Neural cell (in vitro differentiated cells): ENCODE results near the gene TRUB1.

Source experiments
- EP300 ChIP-seq: fragments of 450-650 bp; conservative IDR thresholded peaks from 2 replicates; pipeline ENCODE4 v1.6.1; 2014; ENCODE audit warnings: antibody characterized with exemption, mild to moderate bottlenecking, moderate library complexity; ENCODE audit not compliant: poor library complexity, severe bottlenecking
- EZH2 ChIP-seq: fragments of 200-600, 300-800 bp; shearing (Covaris generic), sonication (generic); IDR thresholded peaks from 2 replicates; pipeline ENCODE4 v1.6.1; 2014; ENCODE audit warnings: antibody characterized with exemption, low read length, borderline replicate concordance, mild to moderate bottlenecking; ENCODE audit not compliant: insufficient read depth, poor library complexity, severe bottlenecking
- POLR2AphosphoS5 ChIP-seq: IDR thresholded peaks from 2 replicates; pipeline ENCODE4 v1.6.1; 2012
- RAD21 ChIP-seq: fragments of 450-650 bp; conservative IDR thresholded peaks from 2 replicates; pipeline ENCODE4 v1.6.1; 2014; ENCODE audit warnings: antibody characterized with exemption, mild to moderate bottlenecking, moderate library complexity
- SMC3 ChIP-seq: fragments of 450-650 bp; conservative IDR thresholded peaks from 2 replicates; pipeline ENCODE4 v1.6.1; 2014; ENCODE audit warnings: antibody characterized with exemption, mild to moderate bottlenecking, moderate library complexity; ENCODE audit not compliant: poor library complexity
- TAF1 ChIP-seq: IDR thresholded peaks from 2 replicates; pipeline ENCODE4 v1.6.1; 2012; ENCODE audit warnings: low read depth
- TF ChIP-seq, protein P1 (sequence below): fragments of 450-650 bp; IDR thresholded peaks from 2 replicates; pipeline ENCODE4 v1.5.1; 2014; ENCODE audit warnings: antibody characterized with exemption, mild to moderate bottlenecking, moderate library complexity; ENCODE audit not compliant: poor library complexity, severe bottlenecking
- TF ChIP-seq, protein P2 (sequence below): IDR thresholded peaks from 2 replicates; pipeline ENCODE4 v1.6.1; 2012; ENCODE audit warnings: borderline replicate concordance

DNA sequence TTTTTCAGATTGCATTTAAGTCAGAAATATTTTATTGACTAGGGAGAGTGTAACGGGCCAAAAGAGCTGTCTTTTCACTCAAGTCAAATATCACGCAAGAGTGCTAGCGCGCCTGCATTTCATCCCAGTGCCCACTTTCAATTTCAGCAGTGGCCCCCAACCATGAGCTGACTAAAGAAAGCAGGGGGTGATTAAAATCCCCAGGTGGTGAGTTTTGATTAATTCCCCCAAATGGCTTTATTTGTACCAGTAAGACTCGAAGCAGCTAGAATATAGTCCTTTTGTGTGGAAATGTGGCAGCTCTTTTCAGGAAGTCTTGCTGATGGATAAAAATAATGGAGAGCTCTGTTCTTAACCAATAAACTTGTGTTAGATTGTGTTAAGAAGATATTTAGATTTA, 35.3 kb downstream of the TRUB1 start:
- TF ChIP-seq RAD21 (no peak), EZH2 (no peak), POLR2AphosphoS5 (no peak), TAF1 (no peak), SMC3 (no peak), EP300 (no peak)
- TF ChIP-seq, protein P1, sequence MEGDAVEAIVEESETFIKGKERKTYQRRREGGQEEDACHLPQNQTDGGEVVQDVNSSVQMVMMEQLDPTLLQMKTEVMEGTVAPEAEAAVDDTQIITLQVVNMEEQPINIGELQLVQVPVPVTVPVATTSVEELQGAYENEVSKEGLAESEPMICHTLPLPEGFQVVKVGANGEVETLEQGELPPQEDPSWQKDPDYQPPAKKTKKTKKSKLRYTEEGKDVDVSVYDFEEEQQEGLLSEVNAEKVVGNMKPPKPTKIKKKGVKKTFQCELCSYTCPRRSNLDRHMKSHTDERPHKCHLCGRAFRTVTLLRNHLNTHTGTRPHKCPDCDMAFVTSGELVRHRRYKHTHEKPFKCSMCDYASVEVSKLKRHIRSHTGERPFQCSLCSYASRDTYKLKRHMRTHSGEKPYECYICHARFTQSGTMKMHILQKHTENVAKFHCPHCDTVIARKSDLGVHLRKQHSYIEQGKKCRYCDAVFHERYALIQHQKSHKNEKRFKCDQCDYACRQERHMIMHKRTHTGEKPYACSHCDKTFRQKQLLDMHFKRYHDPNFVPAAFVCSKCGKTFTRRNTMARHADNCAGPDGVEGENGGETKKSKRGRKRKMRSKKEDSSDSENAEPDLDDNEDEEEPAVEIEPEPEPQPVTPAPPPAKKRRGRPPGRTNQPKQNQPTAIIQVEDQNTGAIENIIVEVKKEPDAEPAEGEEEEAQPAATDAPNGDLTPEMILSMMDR: no peak
- TF ChIP-seq, protein P2, sequence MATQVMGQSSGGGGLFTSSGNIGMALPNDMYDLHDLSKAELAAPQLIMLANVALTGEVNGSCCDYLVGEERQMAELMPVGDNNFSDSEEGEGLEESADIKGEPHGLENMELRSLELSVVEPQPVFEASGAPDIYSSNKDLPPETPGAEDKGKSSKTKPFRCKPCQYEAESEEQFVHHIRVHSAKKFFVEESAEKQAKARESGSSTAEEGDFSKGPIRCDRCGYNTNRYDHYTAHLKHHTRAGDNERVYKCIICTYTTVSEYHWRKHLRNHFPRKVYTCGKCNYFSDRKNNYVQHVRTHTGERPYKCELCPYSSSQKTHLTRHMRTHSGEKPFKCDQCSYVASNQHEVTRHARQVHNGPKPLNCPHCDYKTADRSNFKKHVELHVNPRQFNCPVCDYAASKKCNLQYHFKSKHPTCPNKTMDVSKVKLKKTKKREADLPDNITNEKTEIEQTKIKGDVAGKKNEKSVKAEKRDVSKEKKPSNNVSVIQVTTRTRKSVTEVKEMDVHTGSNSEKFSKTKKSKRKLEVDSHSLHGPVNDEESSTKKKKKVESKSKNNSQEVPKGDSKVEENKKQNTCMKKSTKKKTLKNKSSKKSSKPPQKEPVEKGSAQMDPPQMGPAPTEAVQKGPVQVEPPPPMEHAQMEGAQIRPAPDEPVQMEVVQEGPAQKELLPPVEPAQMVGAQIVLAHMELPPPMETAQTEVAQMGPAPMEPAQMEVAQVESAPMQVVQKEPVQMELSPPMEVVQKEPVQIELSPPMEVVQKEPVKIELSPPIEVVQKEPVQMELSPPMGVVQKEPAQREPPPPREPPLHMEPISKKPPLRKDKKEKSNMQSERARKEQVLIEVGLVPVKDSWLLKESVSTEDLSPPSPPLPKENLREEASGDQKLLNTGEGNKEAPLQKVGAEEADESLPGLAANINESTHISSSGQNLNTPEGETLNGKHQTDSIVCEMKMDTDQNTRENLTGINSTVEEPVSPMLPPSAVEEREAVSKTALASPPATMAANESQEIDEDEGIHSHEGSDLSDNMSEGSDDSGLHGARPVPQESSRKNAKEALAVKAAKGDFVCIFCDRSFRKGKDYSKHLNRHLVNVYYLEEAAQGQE: no peak
